ENCODE measurements around the gene NOD2.

Gene NOD2

GRCh38 chr16:50670476-50670875, 22.9 kb upstream of the NOD2 start:
- no peak for DNase-seq (ENCODE audit: low read depth)

GRCh38 chr16:50671644-50672260, 21.7 kb upstream of the NOD2 start:
- no peak for DNase-seq (ENCODE audit: low read depth)

GRCh38 chr16:50673496-50674275, 19.7 kb upstream of the NOD2 start:
- no peak for DNase-seq (ENCODE audit: low read depth)

GRCh38 chr16:50674831-50675230, 18.6 kb upstream of the NOD2 start:
- no peak for DNase-seq (ENCODE audit: low read depth)

GRCh38 chr16:50675686-50676610, 17.5 kb upstream of the NOD2 start:
- DNase-seq (ENCODE audit: low read depth) = no peak

- DNase-seq (ENCODE audit: low read depth) = no peak
These were observed 16.7 kb upstream of the NOD2 start for GRCh38 chr16:50676684-50677225.

- no peak for DNase-seq (ENCODE audit: low read depth)
These were observed 16.1 kb upstream of the NOD2 start for GRCh38 chr16:50677351-50677750.

GRCh38 chr16:50678531-50678930, 14.9 kb upstream of the NOD2 start:
- DNase-seq (ENCODE audit: low read depth) = no peak

- DNase-seq (ENCODE audit: low read depth) = no peak
These were observed 14.1 kb upstream of the NOD2 start for GRCh38 chr16:50679266-50679665.

- DNase-seq (ENCODE audit: low read depth) = no peak
These were observed 13.5 kb upstream of the NOD2 start for GRCh38 chr16:50679676-50680555.

- DNase-seq (ENCODE audit: low read depth) = no peak
These were observed 12.9 kb upstream of the NOD2 start for GRCh38 chr16:50680556-50680893.

- no peak for DNase-seq (ENCODE audit: low read depth)
These were observed 12.2 kb upstream of the NOD2 start, which contains the start of gene SNX20 for GRCh38 chr16:50681021-50681885. Gene SNX20, minus strand, starts transcription at chr16:50681312. Its CDS starts 3,786 bp downstream, at chr16:50677526.

GRCh38 chr16:50683689-50684374, 9.6 kb upstream of the NOD2 start:
- DNase-seq (ENCODE audit: low read depth) = no peak

- DNase-seq (ENCODE audit: low read depth) = no peak
These were observed 8.5 kb upstream of the NOD2 start for GRCh38 chr16:50684823-50685461.

GRCh38 chr16:50685462-50686063, 7.8 kb upstream of the NOD2 start:
- no peak for DNase-seq (ENCODE audit: low read depth)

GRCh38 chr16:50688083-50688482, 5.3 kb upstream of the NOD2 start:
- DNase-seq (ENCODE audit: low read depth) = no peak

- DNase-seq (ENCODE audit: low read depth) = no peak
These were observed 4.5 kb upstream of the NOD2 start for GRCh38 chr16:50688867-50689266.

GRCh38 chr16:50690177-50690576, 3.2 kb upstream of the NOD2 start:
- no peak for DNase-seq (ENCODE audit: low read depth)

- no peak for DNase-seq (ENCODE audit: low read depth)
These were observed 785 bp upstream of the NOD2 start for GRCh38 chr16:50692644-50692998.

Data from HS-5 (cell line).